Right atrium auricular region (tissue), 2 donors: ENCODE measurements around the gene FABP6. TPM values are rescaled to one million over a fixed set of nuclear protein-coding genes. Genes with fewer than 3 reads are reported as not detected.
"Not testable (repeated sequence)": the region's sequence is repeated elsewhere in the genome, so short reads cannot be mapped to it uniquely, and the experiment has no call there.

ENCODE experiments used
- DNase-seq: peaks from one replicate; pipeline ENCODE4 v3.0.0-alpha.2; 2019; ENCODE audit warnings: low spot score
- H3K27ac ChIP-seq, 2 donors: fragments of 200-600 bp; sonication (generic); 1 replicate in 1 of 2; 2 replicates in 1 of 2; pipeline ENCODE4 v1.5.1; 2016 to 2019
- H3K27me3 ChIP-seq, 2 donors: fragments of 200-600 bp; sonication (generic); one replicate each; pipeline versions ENCODE4 v1.5.1 to v1.6.0; 2017 to 2019
- H3K36me3 ChIP-seq: fragments of 200-600 bp; sonication (generic); one replicate; pipeline ENCODE4 v1.5.1; 2016
- H3K4me1 ChIP-seq, 2 donors: fragments of 200-600 bp; sonication (generic); one replicate each; pipeline versions ENCODE4 v1.5.1 to v1.6.0; 2017 to 2019
- H3K4me3 ChIP-seq, 2 donors: fragments of 200-600 bp; sonication (generic); 1 replicate in 1 of 2; 2 replicates in 1 of 2; pipeline ENCODE4 v1.5.1; 2017 to 2019; ENCODE audit warnings: mild to moderate bottlenecking in 1 of 2, moderate library complexity in 1 of 2
- H3K9me3 ChIP-seq, 2 donors: fragments of 200-600 bp; sonication (generic); one replicate each; pipeline ENCODE4 v1.5.1; 2019
- CTCF ChIP-seq, 2 donors: fragments of 200-600 bp; sonication (generic); IDR thresholded peaks; one replicate each; pipeline ENCODE4 v1.5.1; 2019; ENCODE audit warnings: antibody characterized with exemption in 2 of 2
- total RNA-seq, 2 donors: library from RNA; depleted of rRNA; stranded (reverse); fragments of >200 nt; gene quantifications; one replicate each; pipeline ENCODE4 v1.1.0, GENCODE V29; 2016

Gene FABP6
- total RNA-seq, 2 donors from 2014 or later = not detected

DNA sequence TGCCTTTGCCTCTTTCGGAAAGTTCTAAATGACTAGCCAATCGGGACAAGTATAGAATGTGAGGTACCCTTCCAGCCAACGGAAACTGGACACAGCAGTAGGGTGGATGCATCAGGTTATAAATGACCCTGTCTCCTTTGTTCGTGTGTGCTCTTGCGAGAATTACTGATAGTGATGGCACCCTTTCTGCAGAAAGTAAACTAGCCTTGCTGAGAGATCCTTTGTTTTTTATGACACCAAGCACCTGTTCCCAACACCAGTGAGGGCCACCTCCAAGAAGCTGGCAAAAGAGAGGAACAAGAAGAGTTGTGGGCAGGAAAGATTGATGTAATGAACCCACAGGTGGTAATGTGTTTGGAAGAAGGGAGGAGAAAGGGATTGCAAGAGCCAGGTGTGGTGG, 42.8 kb upstream of the FABP6 start:
- no peaks in the 10 kb centered on the region for H3K27me3 ChIP-seq
- no peaks in the 10 kb centered on the region for H3K36me3 ChIP-seq
- no peak overlapping the region for H3K27ac ChIP-seq
- H3K4me3 ChIP-seq = no peak overlapping the region
- H3K4me1 ChIP-seq = peaks cover 0 to 17% of the 10 kb centered on the region in 2 donors
- no peaks in the 10 kb centered on the region for H3K9me3 ChIP-seq
- TF ChIP-seq CTCF (IDR thresholded peaks at IDR 0.05) = no peak
- DNase-seq = no peak

- H3K4me1 ChIP-seq = peaks cover 0 to 17% of the 10 kb centered on the region in 2 donors
- H3K27me3 ChIP-seq = no peaks in the 10 kb centered on the region
- H3K4me3 ChIP-seq = no peak overlapping the region
- TF ChIP-seq CTCF (IDR thresholded peaks at IDR 0.05) = no peak
- H3K36me3 ChIP-seq = no peaks in the 10 kb centered on the region
- DNase-seq = no peak
- H3K9me3 ChIP-seq = no peaks in the 10 kb centered on the region
- no peak overlapping the region for H3K27ac ChIP-seq
These were observed 42.2 kb upstream of the FABP6 start for GRCh38 chr5:160187091-160187490.

DNA sequence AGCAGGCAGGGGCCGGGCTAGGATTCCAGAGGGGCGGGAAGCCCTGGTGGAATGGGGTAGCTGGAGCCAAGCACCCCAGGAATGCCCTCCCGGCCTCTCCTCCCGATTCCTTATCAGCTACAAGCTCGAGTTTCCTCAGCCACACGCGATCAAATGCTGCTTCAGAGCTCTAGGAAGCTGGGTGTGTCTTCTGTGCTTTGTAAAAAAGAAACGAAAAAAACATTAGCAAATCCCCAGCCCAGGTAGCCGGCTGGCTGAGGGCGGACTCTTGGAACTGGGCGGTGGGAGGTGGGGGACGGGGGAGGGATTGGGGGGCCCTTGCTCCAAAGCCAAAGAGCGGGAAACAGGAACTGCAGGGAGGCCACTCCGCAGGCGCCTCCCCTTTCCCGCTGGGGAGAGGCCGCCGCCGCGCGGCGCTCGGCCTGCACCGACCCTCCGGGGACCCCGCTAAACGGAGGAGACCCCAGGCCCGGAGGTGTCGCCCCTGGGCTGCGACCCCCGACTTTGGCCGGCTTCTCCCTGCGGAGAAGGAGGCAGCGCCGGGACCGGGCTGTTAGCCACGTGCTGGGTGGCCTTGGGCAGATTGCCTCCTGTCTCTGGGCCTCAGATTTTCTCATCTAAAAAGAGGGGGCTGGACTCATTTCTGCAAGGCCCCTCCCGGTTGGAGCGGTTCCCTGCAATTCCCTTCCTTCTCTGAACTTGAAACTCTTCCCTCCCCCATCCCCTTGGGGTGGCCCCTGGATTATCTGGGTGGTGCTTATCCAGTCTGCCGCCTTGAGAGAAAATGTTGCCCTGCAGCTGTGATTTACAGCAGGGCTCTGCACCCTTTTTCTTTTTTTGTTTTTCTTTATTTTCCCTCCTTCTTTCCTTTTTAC, 40.9 kb upstream of the FABP6 start:
- Histone ChIP-seq H3K36me3 (no peaks in the 10 kb centered on the region), H3K27me3 (no peaks in the 10 kb centered on the region), H3K4me1 (peaks cover 0 to 17% of the 10 kb centered on the region in 2 donors), H3K27ac (peak overlapping the region; percentile 66 to 72), H3K9me3 (no peaks in the 10 kb centered on the region), H3K4me3 (peak overlapping the region; percentile 52 to 57)
- DNase-seq = peak; percentile 79
- peak in 1 of 2 donors; percentile 51 for TF ChIP-seq CTCF (IDR thresholded peaks at IDR 0.05)

DNA sequence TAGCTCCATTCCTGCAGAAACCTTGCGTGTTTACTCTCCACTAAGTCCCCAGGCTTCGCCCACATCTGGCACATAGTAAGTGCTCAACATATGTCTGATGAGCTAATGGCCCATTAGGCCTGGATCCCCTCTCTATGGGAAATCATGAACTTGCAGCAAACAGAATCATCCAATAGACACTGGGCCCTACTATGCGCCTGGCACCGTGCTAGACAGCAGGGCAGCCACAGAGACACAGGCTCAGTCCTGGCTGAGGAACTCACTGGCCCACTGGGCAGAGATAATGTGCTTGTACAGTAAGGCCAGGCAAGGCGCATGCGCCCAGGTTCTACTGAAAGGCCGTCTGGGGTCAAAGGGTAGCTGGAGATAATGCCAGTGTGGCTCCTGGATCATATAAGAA, 36.9 kb upstream of the FABP6 start:
- Histone ChIP-seq H3K4me3 (no peak overlapping the region), H3K27me3 (no peaks in the 10 kb centered on the region), H3K36me3 (no peaks in the 10 kb centered on the region), H3K9me3 (no peaks in the 10 kb centered on the region), H3K4me1 (peaks cover 0 to 18% of the 10 kb centered on the region in 2 donors), H3K27ac (no peak overlapping the region)
- no peak for DNase-seq
- no peak for TF ChIP-seq CTCF (IDR thresholded peaks at IDR 0.05)

GRCh38 chr5:160193076-160193475, 36.2 kb upstream of the FABP6 start:
- not testable (repeated sequence) for H3K27ac ChIP-seq, H3K4me3 ChIP-seq, H3K36me3 ChIP-seq, DNase-seq, H3K9me3 ChIP-seq, H3K27me3 ChIP-seq
- peaks cover 0 to 18% of the 10 kb centered on the region in 2 donors for H3K4me1 ChIP-seq

DNA sequence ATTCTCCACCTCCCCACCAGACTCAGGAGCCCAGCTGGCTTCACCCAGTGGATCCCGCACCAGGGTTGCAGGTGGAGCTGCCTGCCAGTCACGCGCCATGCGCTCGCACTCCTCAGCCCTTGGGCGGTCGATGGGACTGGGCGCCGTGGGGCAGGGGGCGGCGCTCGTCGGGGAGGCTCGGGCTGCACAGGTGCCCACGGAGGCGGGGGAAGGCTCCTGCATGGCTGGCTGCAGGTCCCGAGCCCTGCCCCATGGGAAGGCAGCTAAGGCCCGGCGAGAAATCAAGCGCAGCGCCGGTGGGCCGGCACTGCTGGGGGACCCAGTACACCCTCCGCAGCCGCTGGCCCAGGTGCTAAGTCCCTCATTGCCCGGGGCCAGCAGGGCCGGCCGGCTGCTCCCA, 35.5 kb upstream of the FABP6 start:
- not testable (repeated sequence) for H3K4me3 ChIP-seq, DNase-seq, H3K27ac ChIP-seq, H3K36me3 ChIP-seq, H3K9me3 ChIP-seq, H3K27me3 ChIP-seq
- H3K4me1 ChIP-seq = peaks cover 0 to 20% of the 10 kb centered on the region in 2 donors
